GM18951 (cell line): ENCODE data around the gene VAV2.

ENCODE experiments used
- POLR2A ChIP-seq: IDR thresholded peaks from 4 replicates; pipeline ENCODE4 v1.6.1; 2011; ENCODE audit warnings: mild to moderate bottlenecking; ENCODE audit not compliant: insufficient read length, insufficient read depth; ENCODE audit errors: extremely low read depth
- in situ Hi-C: fragments of 300-500 bp; cut with MboI; formaldehyde crosslinking; loops from one replicate; pipeline ENCODE4 v1.12.0; 2022; ENCODE audit warnings: low sequenced_read_pairs, mixed read lengths, inconsistent platforms; ENCODE audit not compliant: unreplicated experiment

The VAV2 gene

GRCh38 chr9:133991964-133992779, at the start of gene VAV2:
Gene VAV2, minus strand, starts transcription at chr9:133992324. Its CDS starts 46 bp downstream, at chr9:133992278.
- TF ChIP-seq POLR2A: peak; percentile 73
- in situ Hi-C loops: loop anchor here (10.0 kb wide), 1 partner anchor 197 kb away; no protein-coding TSS in a partner anchor

GRCh38 chr9:134041649-134041962, 49.5 kb upstream of the VAV2 start:
- in situ Hi-C loops: no loop called here
- no peak for TF ChIP-seq POLR2A

GRCh38 chr9:134040781-134041648, 48.9 kb upstream of the VAV2 start:
- TF ChIP-seq POLR2A: no peak
- in situ Hi-C loops: no loop called here

GRCh38 chr9:134040176-134040565, 48.0 kb upstream of the VAV2 start:
- TF ChIP-seq POLR2A: no peak
- in situ Hi-C loops: no loop called here

- no peak for TF ChIP-seq POLR2A
- in situ Hi-C loops: no loop called here
Measured at GRCh38 chr9:134039386-134040175, 47.5 kb upstream of the VAV2 start.

GRCh38 chr9:134037641-134038040, 45.5 kb upstream of the VAV2 start:
- no peak for TF ChIP-seq POLR2A
- in situ Hi-C loops: no loop called here

- TF ChIP-seq POLR2A: no peak
- in situ Hi-C loops: no loop called here
Measured at GRCh38 chr9:134036130-134036529, 44.0 kb upstream of the VAV2 start.

- no peak for TF ChIP-seq POLR2A
Measured at GRCh38 chr9:134035041-134036039, 43.2 kb upstream of the VAV2 start.

GRCh38 chr9:134034215-134035040, 42.3 kb upstream of the VAV2 start:
- in situ Hi-C loops: no loop called here
- no peak for TF ChIP-seq POLR2A

More at GRCh38 chr9:134035041-134036039, 43.2 kb upstream of the VAV2 start:
- in situ Hi-C loops: no loop called here

GRCh38 chr9:134033516-134034214, 41.5 kb upstream of the VAV2 start:
- in situ Hi-C loops: no loop called here
- no peak for TF ChIP-seq POLR2A
